T-helper 9 cell (primary cell): Measurements from ENCODE around the gene PITHD1.
"Not testable (repeated sequence)": the region's sequence is repeated elsewhere in the genome, so short reads cannot be mapped to it uniquely, and the experiment has no call there.

ENCODE experiments used
- DNase-seq: peaks from one replicate; pipeline ENCODE4 v3.0.0-alpha.2; 2020

PITHD1 gene

DNA sequence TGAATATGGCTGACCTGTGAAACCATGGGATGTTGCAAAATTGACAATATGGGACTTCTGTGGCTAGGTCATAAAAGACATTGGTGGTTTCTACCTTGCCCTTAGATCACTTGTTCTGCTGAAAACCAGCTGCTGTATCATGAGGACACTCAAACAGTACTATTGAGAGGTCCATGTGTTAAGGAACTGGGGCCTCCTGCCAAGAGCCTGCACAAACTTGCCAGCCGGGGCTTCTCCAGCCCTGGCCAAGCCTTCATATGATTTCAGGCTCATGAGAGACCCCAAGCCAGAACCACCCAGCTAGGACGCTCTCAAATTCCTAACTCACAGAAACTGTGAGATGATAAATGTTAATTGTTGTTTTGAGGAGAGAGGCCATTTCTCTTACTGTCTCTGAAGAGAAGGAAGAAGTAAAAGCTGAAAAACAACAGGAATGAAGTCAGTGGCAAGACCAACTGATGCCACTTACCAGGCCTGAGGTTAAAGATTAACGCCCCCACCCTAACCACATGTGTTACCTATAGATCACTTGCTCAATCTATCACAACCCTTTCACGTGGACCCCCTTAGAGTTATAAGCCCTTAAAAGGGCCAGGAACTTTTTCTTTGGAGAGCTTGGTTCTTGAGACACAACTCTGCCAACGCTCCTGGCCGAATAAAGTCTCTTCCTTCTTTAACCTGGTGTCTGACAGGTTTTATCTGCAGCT is 3.9 kb upstream of the PITHD1 start:
- DNase-seq: no peak

DNA sequence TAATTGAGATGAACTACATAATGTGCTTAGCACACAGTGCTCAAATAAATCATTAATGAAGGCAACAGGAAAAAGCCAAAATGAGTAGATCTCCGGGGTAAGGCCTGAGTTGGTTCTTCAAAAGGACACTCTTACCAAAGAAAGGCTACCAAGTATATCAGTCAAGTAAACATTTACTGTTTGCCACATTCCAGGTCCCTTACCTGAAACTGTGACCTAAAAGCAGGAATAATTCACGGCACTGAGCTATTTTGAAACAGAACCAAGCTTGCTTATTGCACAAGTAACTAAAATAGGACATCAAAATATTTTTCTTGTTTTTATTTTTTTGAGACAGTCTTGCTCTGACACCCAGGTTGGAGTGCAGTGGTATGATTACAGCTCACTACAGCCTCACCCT is 2.0 kb upstream of the PITHD1 start:
- DNase-seq: no peak

- DNase-seq: no peak
Measured at GRCh38 chr1:23779826-23780371, 1.7 kb downstream of the PITHD1 start.

- not testable (repeated sequence) for DNase-seq
Measured at GRCh38 chr1:23783141-23783540, 4.9 kb downstream of the PITHD1 start.

DNA sequence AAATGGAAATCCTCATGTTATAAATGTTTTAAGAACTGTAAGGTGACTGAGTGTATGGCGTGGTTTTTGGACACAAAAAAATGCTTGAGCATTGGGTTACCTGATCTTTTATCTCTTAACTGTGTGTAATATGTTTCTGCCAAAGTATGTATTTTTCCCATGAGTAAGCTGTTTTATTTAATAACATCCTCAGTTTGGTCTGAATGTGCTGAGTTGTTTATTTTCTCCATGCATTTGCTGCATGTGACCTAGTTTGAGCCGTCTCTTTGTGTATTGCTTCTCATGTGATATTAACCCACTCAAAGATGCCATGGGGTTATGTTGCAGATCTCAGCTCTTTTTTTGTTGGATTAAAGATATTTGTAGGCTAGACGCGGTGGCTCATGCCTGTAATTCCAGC is 6.6 kb downstream of the PITHD1 start:
- DNase-seq: no peak

GRCh38 chr1:23787701-23788100 is 9.5 kb downstream of the PITHD1 start:
- no peak for DNase-seq

- DNase-seq: no peak
Measured at GRCh38 chr1:23788695-23789094, 10.5 kb downstream of the PITHD1 start.

DNA sequence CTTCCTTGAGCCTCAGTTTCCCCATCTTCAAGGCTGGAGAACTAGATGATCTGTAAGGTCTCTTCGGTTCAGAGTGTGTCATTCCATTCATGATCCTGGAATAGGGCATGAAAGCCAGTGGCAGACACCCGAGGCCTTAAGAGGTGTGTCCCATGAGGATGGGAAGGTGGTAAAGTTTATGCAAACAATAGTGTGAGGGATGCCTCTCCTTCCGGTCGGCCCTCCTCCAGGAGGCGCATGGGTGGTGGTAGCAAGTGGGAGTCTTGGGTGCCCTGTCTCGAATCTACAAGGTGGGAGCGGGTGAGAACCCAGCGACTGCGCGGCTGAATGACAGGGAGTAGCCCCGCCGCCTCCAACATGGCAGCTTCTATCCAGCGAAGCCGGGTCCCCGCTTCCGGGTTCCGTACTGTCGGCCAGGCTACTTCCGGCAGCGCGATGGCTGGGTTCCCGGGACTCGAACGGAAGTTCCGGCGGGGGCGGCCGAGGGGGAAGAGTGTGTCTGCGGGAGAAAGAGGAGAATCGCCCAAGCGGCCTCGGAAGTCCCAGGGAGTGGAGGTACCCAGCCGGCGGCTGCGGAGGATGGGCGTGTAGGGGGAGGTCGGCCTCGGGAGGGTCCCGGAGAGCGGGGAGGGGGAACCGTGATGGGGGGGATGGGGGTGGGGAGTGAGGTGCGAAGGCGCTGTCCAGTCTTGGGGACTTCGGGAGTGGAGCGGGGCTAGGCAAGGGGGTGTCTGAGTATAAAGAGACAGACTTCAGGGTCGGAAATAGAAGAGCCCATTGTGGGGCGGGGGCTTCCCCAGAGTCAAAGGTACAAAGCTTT is 12.7 kb downstream of the PITHD1 start, which contains the start of gene LYPLA2:
Gene LYPLA2 (plus strand): TSS at position 450 of the 820 bp plus-strand sequence. CDS start 1,538 bp downstream, outside the sequence.
- peak; percentile 81 for DNase-seq

DNA sequence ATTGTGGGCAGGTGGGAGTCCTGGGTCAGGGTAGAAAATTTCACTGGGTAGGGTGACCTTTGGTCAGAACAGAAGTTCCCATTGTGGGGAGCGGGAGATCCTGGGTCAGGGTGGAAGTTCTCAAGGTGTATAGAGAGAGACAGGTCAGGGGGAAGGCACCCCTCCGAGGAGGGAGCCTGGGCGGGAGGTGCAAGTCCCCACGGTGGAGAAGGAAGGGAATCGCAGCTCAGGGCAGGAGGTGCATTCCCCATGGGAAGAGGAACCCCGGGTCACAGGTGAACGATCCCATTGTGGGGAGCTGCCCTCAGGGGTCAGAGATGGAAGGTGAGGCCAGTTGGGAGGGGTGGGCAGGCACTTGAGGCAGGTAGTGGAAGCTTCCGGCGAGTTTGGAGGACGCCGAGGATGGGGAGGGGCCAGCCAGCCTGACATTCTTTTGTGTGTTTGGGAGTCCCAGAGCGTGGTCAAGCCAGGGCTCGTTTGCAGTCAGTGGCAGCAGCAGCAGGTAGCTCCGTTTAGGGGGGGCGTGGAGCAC is 13.4 kb downstream of the PITHD1 start:
- no peak for DNase-seq

DNA sequence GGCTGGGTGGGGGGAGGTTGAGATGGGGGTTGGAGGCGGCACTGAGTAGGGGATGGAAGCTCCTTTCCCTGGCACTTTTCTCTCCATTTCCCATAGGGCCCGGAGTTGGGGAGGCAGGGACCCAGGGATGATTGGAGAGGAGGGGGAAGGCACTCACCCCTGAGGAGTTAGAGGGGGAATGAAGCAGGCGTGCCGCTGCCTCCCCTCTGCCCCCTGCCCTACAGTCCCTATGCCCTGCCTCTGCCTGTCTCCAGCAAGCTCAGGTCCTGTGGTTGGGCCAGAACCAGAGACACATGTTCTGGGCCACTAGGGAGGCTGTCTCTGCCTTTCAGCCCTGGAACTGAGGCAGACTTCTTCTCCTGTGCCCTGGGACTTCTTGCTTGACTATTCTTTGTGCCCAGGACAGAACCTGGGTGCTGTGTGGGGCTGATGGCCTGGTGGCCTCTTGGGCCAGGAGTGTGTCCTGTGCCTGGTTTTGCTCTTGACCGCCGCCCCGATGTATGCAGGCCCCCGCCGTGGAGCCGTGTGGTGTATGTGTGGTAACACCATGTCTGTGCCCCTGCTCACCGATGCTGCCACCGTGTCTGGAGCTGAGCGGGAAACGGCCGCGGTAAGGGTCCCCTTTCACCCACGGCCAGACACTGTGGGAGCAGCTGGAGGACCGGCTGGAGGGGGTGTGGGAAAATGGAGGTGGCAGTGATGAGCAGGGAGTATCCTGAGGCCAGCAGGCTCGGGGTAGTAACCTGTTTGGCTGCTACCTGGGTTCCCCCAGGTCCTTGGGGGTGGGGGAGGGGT is 14.1 kb downstream of the PITHD1 start:
- DNase-seq: no peak

GRCh38 chr1:23793018-23793781 is 15.0 kb downstream of the PITHD1 start:
- no peak for DNase-seq

DNA sequence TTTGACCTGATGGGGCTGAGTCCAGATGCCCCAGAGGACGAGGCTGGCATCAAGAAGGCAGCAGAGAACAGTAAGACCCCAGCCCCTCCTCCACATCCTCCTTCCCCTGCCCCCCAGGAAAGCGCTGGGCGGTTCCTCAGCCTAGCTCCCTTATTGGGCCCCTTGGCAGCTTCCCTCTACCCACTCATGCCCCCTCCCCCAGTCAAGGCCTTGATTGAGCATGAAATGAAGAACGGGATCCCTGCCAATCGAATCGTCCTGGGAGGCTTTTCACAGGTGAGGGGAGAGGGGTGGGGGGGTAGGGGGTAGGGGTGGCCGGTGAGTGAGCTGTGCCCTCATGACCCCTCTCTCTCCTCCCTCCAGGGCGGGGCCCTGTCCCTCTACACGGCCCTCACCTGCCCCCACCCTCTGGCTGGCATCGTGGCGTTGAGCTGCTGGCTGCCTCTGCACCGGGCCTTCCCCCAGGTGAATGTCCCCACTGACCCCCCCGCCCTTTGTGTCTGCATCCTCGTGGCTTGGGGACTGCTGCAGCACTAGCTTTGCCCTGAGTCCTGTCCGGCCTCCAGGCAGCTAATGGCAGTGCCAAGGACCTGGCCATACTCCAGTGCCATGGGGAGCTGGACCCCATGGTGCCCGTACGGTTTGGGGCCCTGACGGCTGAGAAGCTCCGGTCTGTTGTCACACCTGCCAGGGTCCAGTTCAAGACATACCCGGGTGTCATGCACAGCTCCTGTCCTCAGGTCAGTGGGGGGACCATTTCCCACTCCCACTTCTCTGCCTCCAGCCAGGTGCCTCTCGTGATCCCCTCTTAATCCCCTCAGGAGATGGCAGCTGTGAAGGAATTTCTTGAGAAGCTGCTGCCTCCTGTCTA is 15.9 kb downstream of the PITHD1 start:
- no peak for DNase-seq

- not testable (repeated sequence) for DNase-seq
Measured at GRCh38 chr1:23794732-23795182, 16.5 kb downstream of the PITHD1 start.

DNA sequence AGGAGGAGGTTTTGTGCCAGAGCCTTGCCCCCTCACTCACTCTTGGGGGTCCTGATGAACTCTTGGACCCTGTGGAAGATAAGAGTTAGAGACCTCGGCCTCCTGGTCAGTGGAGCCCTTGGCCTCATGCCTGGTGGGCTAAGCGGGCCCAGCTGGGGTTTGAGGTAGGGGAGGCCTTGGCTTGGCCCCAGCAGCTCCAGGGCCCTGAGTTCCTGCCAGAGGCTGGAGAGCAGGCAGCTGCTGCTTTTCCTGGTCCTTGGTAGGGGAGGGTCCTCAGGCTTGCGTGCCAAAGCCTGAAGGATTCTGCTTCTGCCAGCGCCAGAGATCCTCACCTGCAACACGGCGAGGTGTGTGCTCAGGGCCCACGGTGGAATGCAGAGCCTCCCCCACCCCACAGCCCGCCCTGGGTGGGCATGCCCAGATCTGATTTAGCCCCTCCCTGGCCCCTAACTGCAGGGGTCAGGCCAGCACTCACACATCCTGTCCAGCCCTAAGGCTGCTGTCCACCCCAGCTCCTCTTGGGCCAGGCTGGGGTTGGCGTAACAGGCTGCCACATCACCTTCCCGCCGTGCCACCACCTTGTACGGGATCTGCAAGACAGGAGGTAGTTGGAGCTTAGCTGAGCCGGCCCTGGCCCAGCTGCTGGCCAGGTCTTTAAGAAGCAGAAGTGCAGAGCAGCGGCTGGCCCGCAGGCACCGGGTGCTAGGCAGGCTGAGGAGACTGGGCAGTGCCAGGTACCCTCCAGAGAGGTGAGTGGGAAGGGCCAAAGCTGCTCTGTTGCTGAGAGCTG is 17.7 kb downstream of the PITHD1 start:
- DNase-seq: no peak

DNA sequence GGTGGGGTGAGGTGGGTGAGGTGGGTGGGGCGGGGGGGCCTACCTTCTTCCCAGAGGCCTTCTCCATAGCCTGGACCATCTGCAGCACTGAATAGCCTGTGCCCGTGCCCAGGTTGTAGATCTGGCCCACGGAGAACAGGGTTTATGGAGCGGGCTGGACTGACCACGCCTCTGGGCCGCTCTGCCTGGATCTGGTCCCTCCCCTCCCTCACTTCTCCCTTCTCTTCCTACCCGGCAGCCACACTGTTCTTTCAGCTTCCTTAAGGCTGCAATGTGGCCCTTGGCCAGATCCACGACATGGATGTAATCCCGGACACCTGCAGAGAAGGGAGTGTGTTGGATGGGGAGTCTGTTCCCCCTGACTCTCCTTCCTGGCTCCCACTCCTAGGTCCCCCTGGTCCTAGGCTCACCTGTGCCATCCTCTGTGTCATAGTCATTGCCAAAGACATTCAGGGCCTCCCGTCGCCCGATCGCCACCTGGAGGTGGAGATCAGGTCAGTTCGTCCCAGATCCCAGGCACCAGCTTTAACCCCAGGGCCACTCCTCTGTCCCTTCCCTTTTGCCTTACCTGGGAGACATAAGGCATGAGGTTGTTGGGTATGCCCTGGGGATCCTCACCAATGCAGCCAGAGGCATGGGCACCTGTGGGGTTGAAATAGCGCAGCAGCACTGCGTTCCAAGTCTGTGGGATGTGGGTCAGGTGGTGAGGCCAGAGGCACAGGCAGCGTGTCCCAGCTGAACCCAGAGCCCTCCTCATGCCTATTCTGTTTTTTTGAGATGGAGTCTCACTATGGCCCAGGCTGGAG is 18.5 kb downstream of the PITHD1 start:
- DNase-seq: no peak

- no peak for DNase-seq
Measured at GRCh38 chr1:23797478-23798448, 19.5 kb downstream of the PITHD1 start.

DNA sequence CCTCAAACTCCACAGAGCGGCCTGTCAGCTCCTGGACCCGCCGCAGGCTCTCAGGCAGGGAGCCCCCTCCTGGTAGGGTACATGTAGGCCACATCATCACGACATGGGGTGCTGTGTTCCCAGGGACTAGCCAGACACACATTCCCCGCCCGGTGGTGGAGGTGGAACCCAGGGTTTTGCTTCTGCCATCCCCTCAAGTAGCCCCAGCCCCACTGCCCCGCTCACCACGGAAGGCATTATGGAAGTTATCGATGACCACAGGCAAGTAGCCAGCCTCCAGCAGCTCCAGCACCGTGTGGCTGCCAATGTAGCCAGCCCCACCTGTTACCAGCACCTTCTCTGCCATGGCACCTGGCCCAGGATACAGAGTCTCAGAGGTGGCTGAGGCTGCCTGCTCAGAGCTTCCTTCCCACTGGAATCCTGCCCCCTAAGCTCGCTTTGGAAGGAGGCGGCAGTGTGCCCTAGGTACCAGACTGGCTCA is 20.5 kb downstream of the PITHD1 start:
- no peak for DNase-seq

DNA sequence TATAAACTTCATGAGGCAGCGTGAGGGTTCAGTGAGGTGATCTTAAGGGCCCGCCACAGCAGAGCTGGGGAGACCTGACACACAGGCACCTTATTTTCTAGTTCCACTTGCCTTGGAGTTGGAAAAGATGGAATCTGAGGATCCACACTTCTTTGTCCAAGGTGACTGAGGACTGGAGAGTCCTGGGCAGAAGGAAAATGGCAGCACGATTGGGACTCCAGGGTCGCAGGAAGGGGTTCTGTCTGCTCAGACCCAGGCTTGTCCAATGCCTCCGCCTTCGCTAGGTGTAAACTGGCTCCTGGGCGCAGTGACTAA is 21.0 kb downstream of the PITHD1 start:
- no peak for DNase-seq
